ENCODE data around the gene IMMP1L. TPM values are rescaled to one million over a fixed set of nuclear protein-coding genes. Genes with fewer than 3 reads are reported as not detected.

The IMMP1L gene
- total RNA-seq, 1 experiment from 2014 or later: 31.4 TPM

- DNase-seq (no peak), ATAC-seq (no peak)
- Histone ChIP-seq H3K27me3 (ENCODE audit: low read length) (no peaks in the 10 kb centered on the region), H3K4me2 (ENCODE audit: low read length) (no peak overlapping the region), H3K27ac (ENCODE audit: low read length) (no peak overlapping the region), H3K36me3 (ENCODE audit: low read depth, low read length) (no peaks in the 10 kb centered on the region), H4K20me1 (ENCODE audit: low read length) (0 out of 2 replicates have a peak, but pooled peaks cover 4% of the 10 kb centered on the region), H3K4me1 (ENCODE audit: insufficient read depth, low read length) (no peaks in the 10 kb centered on the region), H3K9ac (ENCODE audit: low read length) (no peak overlapping the region), H3K9me2 (replicated peaks; ENCODE audit: low read length) (no peaks in the 10 kb centered on the region), H3K9me3 (ENCODE audit: low read length) (no peaks in the 10 kb centered on the region), H3K4me3 (ENCODE audit: low read length) (no peak overlapping the region), H2AFZ (ENCODE audit: low read length) (no peak overlapping the region), H3K79me2 (ENCODE audit: low read length) (peaks cover 3% of the 10 kb centered on the region; the same call in 1 of the 2 replicates), H3F3A (ENCODE audit: low read length, unreplicated experiment) (no peaks in the 10 kb centered on the region)
- ChIA-PET CTCF (no interaction called here), POLR2A (ENCODE audit: unreplicated experiment) (no interaction called here)
- intact Hi-C loops (cut with micrococcal nuclease): loop anchor here (5.0 to 10.0 kb wide), 2 partner anchors 247 to 690 kb away; no protein-coding TSS in a partner anchor
- TF ChIP-seq EZH2 (IDR thresholded peaks at IDR 0.05; ENCODE audit: low read length, unreplicated experiment) (no peak), EZH2phosphoT487 (IDR thresholded peaks at IDR 0.05; ENCODE audit: borderline replicate concordance, low read length) (no peak)
- TF ChIP-seq, protein P1, sequence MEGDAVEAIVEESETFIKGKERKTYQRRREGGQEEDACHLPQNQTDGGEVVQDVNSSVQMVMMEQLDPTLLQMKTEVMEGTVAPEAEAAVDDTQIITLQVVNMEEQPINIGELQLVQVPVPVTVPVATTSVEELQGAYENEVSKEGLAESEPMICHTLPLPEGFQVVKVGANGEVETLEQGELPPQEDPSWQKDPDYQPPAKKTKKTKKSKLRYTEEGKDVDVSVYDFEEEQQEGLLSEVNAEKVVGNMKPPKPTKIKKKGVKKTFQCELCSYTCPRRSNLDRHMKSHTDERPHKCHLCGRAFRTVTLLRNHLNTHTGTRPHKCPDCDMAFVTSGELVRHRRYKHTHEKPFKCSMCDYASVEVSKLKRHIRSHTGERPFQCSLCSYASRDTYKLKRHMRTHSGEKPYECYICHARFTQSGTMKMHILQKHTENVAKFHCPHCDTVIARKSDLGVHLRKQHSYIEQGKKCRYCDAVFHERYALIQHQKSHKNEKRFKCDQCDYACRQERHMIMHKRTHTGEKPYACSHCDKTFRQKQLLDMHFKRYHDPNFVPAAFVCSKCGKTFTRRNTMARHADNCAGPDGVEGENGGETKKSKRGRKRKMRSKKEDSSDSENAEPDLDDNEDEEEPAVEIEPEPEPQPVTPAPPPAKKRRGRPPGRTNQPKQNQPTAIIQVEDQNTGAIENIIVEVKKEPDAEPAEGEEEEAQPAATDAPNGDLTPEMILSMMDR (conservative IDR thresholded peaks at IDR 0.05; ENCODE audit: low read depth, low read length): no peak
- BruUV-seq (replicated peaks): no TSS peak
Observed at GRCh38 chr11:31484497-31484896, 24.9 kb downstream of the IMMP1L start.

- ATAC-seq (no peak), DNase-seq (no peak)
- TF ChIP-seq EZH2phosphoT487 (IDR thresholded peaks at IDR 0.05; ENCODE audit: borderline replicate concordance, low read length) (no peak), EZH2 (IDR thresholded peaks at IDR 0.05; ENCODE audit: low read length, unreplicated experiment) (no peak)
- TF ChIP-seq, protein P1 (conservative IDR thresholded peaks at IDR 0.05; ENCODE audit: low read depth, low read length): no peak
- peaks cover 7% of the 10 kb centered on the region; the same call in 1 of the 2 replicates for H3K79me2 ChIP-seq (ENCODE audit: low read length)
- H3K9ac ChIP-seq (ENCODE audit: low read length): no peak overlapping the region
- no peak overlapping the region for H3K27ac ChIP-seq (ENCODE audit: low read length)
- H3K4me1 ChIP-seq (ENCODE audit: insufficient read depth, low read length): no peaks in the 10 kb centered on the region
- POLR2A ChIA-PET (ENCODE audit: unreplicated experiment): no interaction called here
- no peaks in the 10 kb centered on the region for H3K9me2 ChIP-seq (replicated peaks; ENCODE audit: low read length)
- no peaks in the 10 kb centered on the region for H3K27me3 ChIP-seq (ENCODE audit: low read length)
- H3K4me3 ChIP-seq (ENCODE audit: low read length): no peak overlapping the region
- CTCF ChIA-PET: interaction anchor here (0.6 kb wide), 1 partner anchor 159 kb away, joined by 3 read pairs; no protein-coding TSS in a partner anchor
- H3F3A ChIP-seq (ENCODE audit: low read length, unreplicated experiment): no peaks in the 10 kb centered on the region
- intact Hi-C loops (cut with micrococcal nuclease): loop anchor here (5.0 to 10.0 kb wide), 2 partner anchors 244 to 694 kb away; no protein-coding TSS in a partner anchor
- no peak overlapping the region for H2AFZ ChIP-seq (ENCODE audit: low read length)
- no TSS peak for BruUV-seq (replicated peaks)
- H4K20me1 ChIP-seq (ENCODE audit: low read length): no peaks in the 10 kb centered on the region
- H3K9me3 ChIP-seq (ENCODE audit: low read length): no peaks in the 10 kb centered on the region
- H3K4me2 ChIP-seq (ENCODE audit: low read length): no peak overlapping the region
- no peaks in the 10 kb centered on the region for H3K36me3 ChIP-seq (ENCODE audit: low read depth, low read length)
Observed at GRCh38 chr11:31480930-31481329, 28.5 kb downstream of the IMMP1L start.

GRCh38 chr11:31479066-31479465, 30.4 kb downstream of the IMMP1L start:
- Histone ChIP-seq H3K27me3 (ENCODE audit: low read length) (no peaks in the 10 kb centered on the region), H3K4me1 (ENCODE audit: insufficient read depth, low read length) (no peaks in the 10 kb centered on the region), H3K9ac (ENCODE audit: low read length) (no peak overlapping the region), H3K79me2 (ENCODE audit: low read length) (peaks cover 7% of the 10 kb centered on the region; the same call in 1 of the 2 replicates), H3K9me3 (ENCODE audit: low read length) (no peaks in the 10 kb centered on the region), H4K20me1 (ENCODE audit: low read length) (no peaks in the 10 kb centered on the region), H3K4me3 (ENCODE audit: low read length) (no peak overlapping the region), H3K27ac (ENCODE audit: low read length) (no peak overlapping the region), H3K9me2 (replicated peaks; ENCODE audit: low read length) (no peaks in the 10 kb centered on the region), H2AFZ (ENCODE audit: low read length) (no peak overlapping the region), H3K36me3 (ENCODE audit: low read depth, low read length) (no peaks in the 10 kb centered on the region), H3F3A (ENCODE audit: low read length, unreplicated experiment) (no peaks in the 10 kb centered on the region), H3K4me2 (ENCODE audit: low read length) (no peak overlapping the region)
- TF ChIP-seq, protein P1 (conservative IDR thresholded peaks at IDR 0.05; ENCODE audit: low read depth, low read length): no peak
- no peak for TF ChIP-seq EZH2 (IDR thresholded peaks at IDR 0.05; ENCODE audit: low read length, unreplicated experiment)
- TF ChIP-seq EZH2phosphoT487 (IDR thresholded peaks at IDR 0.05; ENCODE audit: borderline replicate concordance, low read length): no peak
- ChIA-PET CTCF (no interaction called here), POLR2A (ENCODE audit: unreplicated experiment) (no interaction called here)
- no TSS peak for BruUV-seq (replicated peaks)
- no peak for ATAC-seq
- intact Hi-C loops (cut with micrococcal nuclease): no loop called here
- no peak for DNase-seq
